ENCODE results near the gene CDH22.

CDH22 gene

DNA sequence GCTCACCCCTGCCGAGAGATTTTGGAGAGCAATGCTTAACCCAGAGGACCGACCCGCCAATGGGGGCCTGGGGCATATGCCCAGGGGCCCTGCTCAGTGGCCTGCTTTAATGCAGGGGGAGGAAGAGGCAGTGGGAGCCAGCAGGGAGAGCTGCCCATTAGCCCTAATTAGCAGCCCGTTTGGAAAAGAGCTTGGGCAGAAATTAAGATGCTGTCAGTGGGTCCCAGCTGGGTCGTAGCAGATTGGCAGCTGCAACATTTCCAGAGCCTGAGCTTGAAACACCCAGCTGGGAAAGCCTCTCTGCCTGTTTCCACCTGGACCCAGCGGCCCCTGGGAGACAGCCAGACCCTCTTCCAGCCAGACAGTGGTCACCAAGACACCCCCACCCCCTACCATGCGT lies 150.7 kb downstream of the CDH22 start:
- TF ChIP-seq TAF1 (IDR thresholded peaks at IDR 0.05; ENCODE audit: low read depth) (no peak), FOXM1 (IDR thresholded peaks at IDR 0.05; ENCODE audit: borderline replicate concordance, low read depth) (no peak), RAD21 (IDR thresholded peaks at IDR 0.05; ENCODE audit: low read depth) (no peak), ZBTB7A (IDR thresholded peaks at IDR 0.05; ENCODE audit: low read depth) (no peak), TCF12 (IDR thresholded peaks at IDR 0.05; ENCODE audit: low read depth) (no peak)

DNA sequence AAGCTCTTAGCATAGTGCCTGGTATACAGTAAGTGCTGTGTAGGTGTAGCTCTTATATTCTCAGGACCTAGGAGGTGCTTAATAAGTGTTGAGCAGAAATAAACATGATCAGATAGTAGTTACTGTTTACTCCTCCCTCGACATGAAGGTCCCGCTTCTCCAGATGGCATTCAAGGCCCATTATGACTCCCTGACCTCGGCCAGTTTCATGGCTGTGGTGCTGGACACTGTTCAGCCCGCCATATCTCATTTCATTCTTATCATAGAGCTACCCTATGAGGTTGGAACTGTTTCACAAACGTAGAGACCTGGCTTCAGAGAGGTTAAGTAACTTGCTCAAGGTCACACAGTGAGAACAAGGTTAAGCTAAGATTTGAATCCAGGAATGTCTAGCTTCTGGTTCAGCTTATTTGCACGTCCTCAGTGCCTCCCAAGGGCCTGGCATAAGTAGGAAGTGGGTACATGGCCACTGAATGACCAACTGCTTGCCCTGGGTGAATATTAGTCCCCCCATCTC lies 151.2 kb downstream of the CDH22 start:
- TF ChIP-seq FOXM1 (IDR thresholded peaks at IDR 0.05; ENCODE audit: borderline replicate concordance, low read depth) (no peak), TEAD4 (IDR thresholded peaks at IDR 0.05) (no peak), EP300 (IDR thresholded peaks at IDR 0.05; ENCODE audit: borderline replicate concordance) (no peak), USF1 (IDR thresholded peaks at IDR 0.05) (no peak), CEBPB (IDR thresholded peaks at IDR 0.05) (no peak), CREB1 (IDR thresholded peaks at IDR 0.05; ENCODE audit: low read depth) (no peak), TCF12 (IDR thresholded peaks at IDR 0.05; ENCODE audit: low read depth) (no peak), EGR1 (IDR thresholded peaks at IDR 0.05) (no peak), ZBTB7A (IDR thresholded peaks at IDR 0.05; ENCODE audit: low read depth) (no peak), NFIC (IDR thresholded peaks at IDR 0.05) (no peak), YY1 (IDR thresholded peaks at IDR 0.05; ENCODE audit: low read depth) (no peak), TAF1 (IDR thresholded peaks at IDR 0.05; ENCODE audit: low read depth) (no peak), RAD21 (IDR thresholded peaks at IDR 0.05; ENCODE audit: low read depth) (no peak)
- TF ChIP-seq, protein P1, sequence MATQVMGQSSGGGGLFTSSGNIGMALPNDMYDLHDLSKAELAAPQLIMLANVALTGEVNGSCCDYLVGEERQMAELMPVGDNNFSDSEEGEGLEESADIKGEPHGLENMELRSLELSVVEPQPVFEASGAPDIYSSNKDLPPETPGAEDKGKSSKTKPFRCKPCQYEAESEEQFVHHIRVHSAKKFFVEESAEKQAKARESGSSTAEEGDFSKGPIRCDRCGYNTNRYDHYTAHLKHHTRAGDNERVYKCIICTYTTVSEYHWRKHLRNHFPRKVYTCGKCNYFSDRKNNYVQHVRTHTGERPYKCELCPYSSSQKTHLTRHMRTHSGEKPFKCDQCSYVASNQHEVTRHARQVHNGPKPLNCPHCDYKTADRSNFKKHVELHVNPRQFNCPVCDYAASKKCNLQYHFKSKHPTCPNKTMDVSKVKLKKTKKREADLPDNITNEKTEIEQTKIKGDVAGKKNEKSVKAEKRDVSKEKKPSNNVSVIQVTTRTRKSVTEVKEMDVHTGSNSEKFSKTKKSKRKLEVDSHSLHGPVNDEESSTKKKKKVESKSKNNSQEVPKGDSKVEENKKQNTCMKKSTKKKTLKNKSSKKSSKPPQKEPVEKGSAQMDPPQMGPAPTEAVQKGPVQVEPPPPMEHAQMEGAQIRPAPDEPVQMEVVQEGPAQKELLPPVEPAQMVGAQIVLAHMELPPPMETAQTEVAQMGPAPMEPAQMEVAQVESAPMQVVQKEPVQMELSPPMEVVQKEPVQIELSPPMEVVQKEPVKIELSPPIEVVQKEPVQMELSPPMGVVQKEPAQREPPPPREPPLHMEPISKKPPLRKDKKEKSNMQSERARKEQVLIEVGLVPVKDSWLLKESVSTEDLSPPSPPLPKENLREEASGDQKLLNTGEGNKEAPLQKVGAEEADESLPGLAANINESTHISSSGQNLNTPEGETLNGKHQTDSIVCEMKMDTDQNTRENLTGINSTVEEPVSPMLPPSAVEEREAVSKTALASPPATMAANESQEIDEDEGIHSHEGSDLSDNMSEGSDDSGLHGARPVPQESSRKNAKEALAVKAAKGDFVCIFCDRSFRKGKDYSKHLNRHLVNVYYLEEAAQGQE (IDR thresholded peaks at IDR 0.05; ENCODE audit: low read depth), result no peak
- TF ChIP-seq, protein P2, sequence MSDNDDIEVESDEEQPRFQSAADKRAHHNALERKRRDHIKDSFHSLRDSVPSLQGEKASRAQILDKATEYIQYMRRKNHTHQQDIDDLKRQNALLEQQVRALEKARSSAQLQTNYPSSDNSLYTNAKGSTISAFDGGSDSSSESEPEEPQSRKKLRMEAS (IDR thresholded peaks at IDR 0.05), result no peak

DNA sequence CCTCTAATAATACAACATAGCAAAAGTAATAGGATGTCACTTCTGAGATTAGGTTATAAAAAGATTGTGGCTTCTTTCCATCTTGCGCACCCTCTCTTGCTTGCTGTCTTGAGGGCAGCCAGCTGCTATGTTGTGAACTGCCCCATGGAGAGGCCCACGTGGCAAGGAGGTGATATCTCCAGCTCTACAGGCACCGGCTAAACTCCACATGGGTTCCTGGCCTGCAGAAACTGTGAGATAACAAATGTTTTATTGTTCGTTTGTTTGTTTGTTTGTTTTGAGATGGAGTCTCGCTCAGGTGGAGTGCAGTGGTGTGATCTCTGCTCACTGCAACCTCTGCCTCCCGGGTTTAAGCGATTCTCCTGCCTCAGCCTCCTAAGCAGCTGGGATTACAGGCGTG lies 152.2 kb downstream of the CDH22 start:
- TF ChIP-seq FOXM1 (IDR thresholded peaks at IDR 0.05; ENCODE audit: borderline replicate concordance, low read depth) (no peak), EGR1 (IDR thresholded peaks at IDR 0.05) (no peak), TCF12 (IDR thresholded peaks at IDR 0.05; ENCODE audit: low read depth) (no peak), EP300 (IDR thresholded peaks at IDR 0.05; ENCODE audit: borderline replicate concordance) (no peak), ZBTB7A (IDR thresholded peaks at IDR 0.05; ENCODE audit: low read depth) (no peak), TAF1 (IDR thresholded peaks at IDR 0.05; ENCODE audit: low read depth) (no peak), CREB1 (IDR thresholded peaks at IDR 0.05; ENCODE audit: low read depth) (no peak), TEAD4 (IDR thresholded peaks at IDR 0.05) (no peak), RAD21 (IDR thresholded peaks at IDR 0.05; ENCODE audit: low read depth) (no peak)
- TF ChIP-seq, protein P2 (IDR thresholded peaks at IDR 0.05), result no peak

GRCh38 chr20:46154796-46155195 lies 153.5 kb downstream of the CDH22 start:
- TF ChIP-seq EGR1 (IDR thresholded peaks at IDR 0.05) (no peak), USF1 (IDR thresholded peaks at IDR 0.05) (no peak)
- TF ChIP-seq, protein P2 (IDR thresholded peaks at IDR 0.05), result no peak

GRCh38 chr20:46154305-46154704 lies 154.0 kb downstream of the CDH22 start:
- TF ChIP-seq YY1 (IDR thresholded peaks at IDR 0.05; ENCODE audit: low read depth), result no peak
- TF ChIP-seq USF1 (IDR thresholded peaks at IDR 0.05), result no peak
- TF ChIP-seq CEBPB (IDR thresholded peaks at IDR 0.05), result no peak

- TF ChIP-seq, protein P1 (IDR thresholded peaks at IDR 0.05; ENCODE audit: low read depth), result no peak
- TF ChIP-seq TCF12 (IDR thresholded peaks at IDR 0.05; ENCODE audit: low read depth) (no peak), USF1 (IDR thresholded peaks at IDR 0.05) (no peak), RAD21 (IDR thresholded peaks at IDR 0.05; ENCODE audit: low read depth) (no peak), EGR1 (IDR thresholded peaks at IDR 0.05) (peak; percentile 40; the same call in 1 of the 2 replicates), EP300 (IDR thresholded peaks at IDR 0.05; ENCODE audit: borderline replicate concordance) (no peak), ZBTB7A (IDR thresholded peaks at IDR 0.05; ENCODE audit: low read depth) (no peak)
Observed at GRCh38 chr20:46152824-46153586, 155.3 kb downstream of the CDH22 start.
